ELF-1 (cell line): ENCODE results near the gene IFI44L.

Experiments used
- DNase-seq: peaks from one replicate; pipeline ENCODE4 v3.0.0-alpha.2; 2016; ENCODE audit warnings: low read depth, low spot score

IFI44L gene

GRCh38 chr1:78619803-78620579, at the start of gene IFI44L:
TSS of gene IFI44L (plus strand) at chr1:78620448. CDS start at chr1:78627916, 7,468 bp downstream.
- no peak for DNase-seq

- no peak for DNase-seq
These were observed 49.7 kb upstream of the IFI44L start for GRCh38 chr1:78570539-78570938.

GRCh38 chr1:78577257-78578100, 42.8 kb upstream of the IFI44L start:
- DNase-seq, result no peak

- DNase-seq, result no peak
These were observed 33.7 kb upstream of the IFI44L start for GRCh38 chr1:78586572-78586971.

GRCh38 chr1:78587211-78587610, 33.0 kb upstream of the IFI44L start:
- no peak for DNase-seq

GRCh38 chr1:78591971-78592370, 28.3 kb upstream of the IFI44L start:
- no peak for DNase-seq

GRCh38 chr1:78599294-78599693, 21.0 kb upstream of the IFI44L start:
- no peak for DNase-seq

- no peak for DNase-seq
These were observed 19.2 kb upstream of the IFI44L start for GRCh38 chr1:78601068-78601467.

GRCh38 chr1:78603206-78603605, 17.0 kb upstream of the IFI44L start:
- no peak for DNase-seq

- no peak for DNase-seq
These were observed 15.6 kb upstream of the IFI44L start for GRCh38 chr1:78604643-78605042.

- no peak for DNase-seq
These were observed 14.0 kb upstream of the IFI44L start for GRCh38 chr1:78606274-78606673.

- no peak for DNase-seq
These were observed 12.8 kb upstream of the IFI44L start for GRCh38 chr1:78607334-78607927.

GRCh38 chr1:78607944-78608343, 12.3 kb upstream of the IFI44L start:
- peak; percentile 10 for DNase-seq

- DNase-seq, result peak; percentile 56
These were observed 2.6 kb upstream of the IFI44L start for GRCh38 chr1:78617615-78618026.

GRCh38 chr1:78619032-78619431, 1.2 kb upstream of the IFI44L start:
- DNase-seq, result no peak

- no peak for DNase-seq
These were observed 824 bp upstream of the IFI44L start for GRCh38 chr1:78619446-78619802.

- no peak for DNase-seq
These were observed 418 bp downstream of the IFI44L start for GRCh38 chr1:78620666-78621065.

- DNase-seq, result no peak
These were observed 2.3 kb downstream of the IFI44L start for GRCh38 chr1:78622548-78622947.

- DNase-seq, result no peak
These were observed 3.8 kb downstream of the IFI44L start for GRCh38 chr1:78624035-78624434.

- DNase-seq, result no peak
These were observed 7.1 kb downstream of the IFI44L start for GRCh38 chr1:78627321-78627720.

- no peak for DNase-seq
These were observed 10.4 kb downstream of the IFI44L start for GRCh38 chr1:78630600-78630999.

- no peak for DNase-seq
These were observed 13.0 kb downstream of the IFI44L start for GRCh38 chr1:78633209-78633608.

- DNase-seq, result no peak
These were observed 20.2 kb downstream of the IFI44L start for GRCh38 chr1:78640462-78640861.
